GM18519 (cell line): ENCODE results near the gene COL23A1.
A peak's percentile ranks its signal among the peaks of the same experiment; 100 is the strongest.

Experiments used
- ATAC-seq: cut with Tn5 transposase; IDR thresholded peaks from one replicate; pipeline ENCODE4 v1.9.1; 2021; ENCODE audit warnings: mild to moderate bottlenecking, moderate library complexity; ENCODE audit not compliant: unreplicated experiment, low FRiP score

The COL23A1 gene

DNA sequence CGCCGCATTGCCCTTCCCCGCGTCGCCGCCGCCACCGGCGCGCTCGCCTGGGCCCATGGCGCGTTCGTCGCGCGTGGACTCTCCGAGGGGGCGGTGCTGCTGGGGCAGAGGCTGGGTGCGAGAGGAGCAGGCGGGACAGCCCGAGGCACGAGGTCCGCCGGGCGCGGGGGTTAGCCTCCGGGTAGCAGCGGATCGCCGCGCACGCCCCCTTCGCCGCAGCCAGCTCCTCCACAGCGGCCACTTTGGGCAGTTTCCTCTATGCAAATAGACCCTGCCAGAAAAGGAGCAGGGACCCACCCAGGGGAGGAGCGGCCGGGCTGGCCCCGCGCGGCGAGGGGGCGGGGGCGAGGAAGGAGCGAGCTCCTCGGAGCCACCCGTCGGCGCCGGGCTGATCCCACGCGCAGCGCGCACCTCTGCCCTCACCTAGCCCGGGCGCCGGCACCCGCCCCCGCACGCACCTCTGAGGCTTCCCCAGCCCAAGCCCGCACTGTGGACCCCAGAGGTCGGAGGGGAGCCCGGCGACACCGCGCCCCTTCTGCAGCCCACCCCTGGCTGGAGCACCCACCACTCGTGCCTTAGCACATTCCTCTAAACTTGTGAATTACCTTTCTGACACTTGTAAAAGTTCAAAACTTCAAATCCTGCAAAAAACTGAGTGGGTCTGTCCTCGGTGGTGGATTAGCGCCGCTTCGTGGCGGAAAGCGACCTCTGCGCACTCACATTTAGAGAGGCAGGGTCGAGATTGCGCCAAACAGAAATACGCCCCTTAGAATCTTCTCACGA is at the start of gene COL23A1:
COL23A1 (minus strand) TSS at position 253 of the 783 bp plus-strand sequence.
- ATAC-seq = peak; percentile 40

DNA sequence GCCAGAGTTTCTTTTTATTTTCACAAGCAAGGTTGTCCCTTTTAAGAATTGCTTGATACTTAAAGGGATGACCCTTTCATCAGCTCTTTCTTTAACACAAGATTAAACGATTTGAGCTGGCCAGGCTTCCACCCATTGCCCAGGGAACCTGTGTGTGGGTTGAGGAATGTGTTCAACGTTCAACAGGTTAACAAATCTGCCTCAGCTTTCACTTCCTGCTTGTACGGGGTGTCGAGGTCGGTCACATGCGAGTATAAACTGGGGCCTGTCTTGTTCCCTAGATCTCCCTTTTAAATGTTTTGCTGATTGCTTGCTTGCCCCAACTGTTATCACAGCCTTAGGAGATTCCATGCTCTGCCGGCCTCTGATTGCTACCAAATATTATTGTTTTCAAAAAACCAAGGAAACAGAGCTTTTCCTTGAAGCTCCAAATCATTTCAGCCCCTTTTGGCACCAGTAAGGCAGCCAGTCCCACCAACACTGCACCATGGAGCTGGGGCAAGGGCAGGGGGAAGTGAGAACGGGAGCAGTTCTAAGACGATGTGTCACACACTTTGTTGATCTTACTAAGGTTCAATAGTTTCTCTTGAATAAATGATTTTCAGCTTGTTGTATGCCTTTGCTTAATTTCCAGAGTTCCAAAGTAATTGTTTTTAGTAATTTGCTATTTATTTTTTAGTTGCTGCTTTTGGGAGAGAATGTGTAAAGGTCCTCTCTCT is 47.3 kb upstream of the COL23A1 start:
- ATAC-seq = no peak

- no peak for ATAC-seq
Observed at GRCh38 chr5:178632285-178632684, 42.1 kb upstream of the COL23A1 start.

DNA sequence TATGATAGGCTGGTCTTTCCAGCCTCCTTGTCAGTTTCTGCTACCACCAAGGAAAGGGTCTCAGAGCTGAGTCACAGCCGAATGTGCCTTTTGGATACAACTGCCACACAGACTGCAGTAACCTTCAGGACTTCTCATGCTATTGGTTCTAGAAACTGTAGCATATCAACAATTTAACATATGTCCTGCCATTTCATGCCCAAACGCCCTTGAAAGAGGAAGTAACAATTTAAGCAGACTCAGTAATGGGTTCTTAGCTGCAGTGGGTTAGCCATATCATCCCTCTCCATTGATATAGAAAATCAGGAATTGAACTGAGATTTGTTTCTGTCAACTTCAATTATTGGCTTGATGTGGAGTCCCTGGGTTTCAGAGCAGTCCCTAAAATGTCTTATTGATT is 40.8 kb upstream of the COL23A1 start:
- ATAC-seq = no peak

GRCh38 chr5:178630475-178630930 is 40.3 kb upstream of the COL23A1 start:
- ATAC-seq = no peak

DNA sequence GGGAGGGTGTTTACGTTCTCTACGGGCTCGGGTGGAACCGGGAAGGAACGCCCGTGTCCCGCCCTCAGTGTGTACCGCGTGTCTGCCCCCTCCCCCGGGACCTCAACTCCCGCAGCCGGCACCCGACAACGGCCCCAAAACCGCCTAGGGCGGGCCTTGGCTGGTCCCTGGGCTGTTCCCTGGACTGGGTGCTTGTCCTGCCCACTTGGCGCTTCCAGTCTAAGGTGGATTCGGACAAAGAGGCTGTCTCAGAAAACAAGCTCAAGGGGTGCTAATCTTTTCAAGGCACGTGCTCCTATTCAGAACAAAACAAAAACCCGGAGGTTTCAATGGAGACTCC is 37.0 kb upstream of the COL23A1 start:
- no peak for ATAC-seq

DNA sequence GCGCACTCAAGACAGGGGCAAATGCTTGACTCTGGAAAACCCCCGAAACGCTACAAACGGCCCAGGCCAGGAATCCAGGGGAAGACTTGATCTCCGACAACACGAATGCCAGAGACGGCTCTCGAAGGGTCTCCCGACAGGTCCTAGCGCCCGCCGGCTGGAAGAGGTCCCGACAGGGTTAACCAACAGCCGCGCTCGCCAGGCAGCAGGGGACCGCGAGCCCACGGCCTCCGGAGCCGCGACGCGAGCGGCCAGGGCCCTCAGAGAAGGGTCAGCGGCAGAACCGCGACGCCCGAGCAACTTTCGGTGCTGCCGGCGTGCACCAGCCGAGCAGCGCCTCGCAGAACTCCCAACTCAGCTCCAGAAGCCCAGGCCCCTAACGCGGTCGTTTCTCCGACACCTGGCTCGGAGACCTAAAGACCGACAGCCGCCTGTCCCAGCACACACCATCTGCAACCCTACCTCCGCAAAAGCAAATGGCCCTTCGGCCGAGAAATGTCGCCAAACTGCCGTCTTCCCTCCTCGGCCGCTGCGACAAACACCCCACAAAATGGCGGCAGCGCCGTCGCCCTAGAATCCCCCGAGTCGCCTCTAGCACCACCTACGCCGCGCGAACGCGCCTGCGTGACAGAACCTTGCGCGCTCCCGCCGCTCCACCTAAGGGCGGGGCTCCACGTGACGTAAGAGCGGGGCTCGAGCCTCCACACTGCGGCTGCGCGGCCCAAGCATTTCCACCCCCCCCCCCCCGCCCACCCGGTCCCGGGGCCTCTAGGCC is 36.5 kb upstream of the COL23A1 start, which contains the start of gene CLK4:
CLK4 (minus strand) TSS at position 567 of the 775 bp plus-strand sequence. CDS start 3,634 bp downstream, outside the sequence.
- peak; percentile 63 for ATAC-seq

DNA sequence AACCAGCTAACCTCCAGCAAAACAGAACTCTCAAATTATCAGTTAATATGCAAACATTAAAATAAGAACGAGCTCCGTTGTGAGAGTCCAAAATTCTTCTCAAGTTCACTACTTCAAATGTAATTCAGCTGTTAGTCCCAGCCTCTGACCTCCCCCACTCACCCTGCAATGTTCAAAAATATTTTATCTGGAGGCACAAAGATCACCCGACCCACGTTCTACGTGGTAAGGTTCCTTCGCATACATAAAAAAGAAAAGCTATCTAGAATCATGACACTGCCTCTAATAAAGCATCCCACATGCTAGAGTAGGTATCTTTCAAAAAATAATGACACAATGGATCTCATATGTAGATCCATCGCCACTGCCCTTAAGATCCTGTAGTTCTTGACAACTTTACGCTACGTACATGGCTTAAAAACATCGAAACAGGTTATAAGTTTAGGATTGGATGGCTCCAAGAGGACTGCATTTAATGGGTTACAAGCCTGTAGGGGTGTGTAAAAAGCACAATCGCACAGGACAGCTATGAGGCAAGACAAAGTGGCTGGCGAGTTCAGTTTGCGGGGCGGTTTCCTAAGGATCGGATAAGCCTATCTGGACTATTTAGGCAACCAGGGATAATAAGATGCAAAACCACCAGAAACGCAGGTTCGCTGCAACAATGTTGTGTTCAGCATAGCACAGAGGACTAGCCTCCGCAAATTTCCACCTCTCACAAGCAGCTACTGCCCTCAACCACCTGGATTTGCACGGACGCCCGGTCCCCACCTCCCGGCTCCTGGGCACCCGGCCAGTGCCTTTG is 35.7 kb upstream of the COL23A1 start:
- ATAC-seq = no peak

DNA sequence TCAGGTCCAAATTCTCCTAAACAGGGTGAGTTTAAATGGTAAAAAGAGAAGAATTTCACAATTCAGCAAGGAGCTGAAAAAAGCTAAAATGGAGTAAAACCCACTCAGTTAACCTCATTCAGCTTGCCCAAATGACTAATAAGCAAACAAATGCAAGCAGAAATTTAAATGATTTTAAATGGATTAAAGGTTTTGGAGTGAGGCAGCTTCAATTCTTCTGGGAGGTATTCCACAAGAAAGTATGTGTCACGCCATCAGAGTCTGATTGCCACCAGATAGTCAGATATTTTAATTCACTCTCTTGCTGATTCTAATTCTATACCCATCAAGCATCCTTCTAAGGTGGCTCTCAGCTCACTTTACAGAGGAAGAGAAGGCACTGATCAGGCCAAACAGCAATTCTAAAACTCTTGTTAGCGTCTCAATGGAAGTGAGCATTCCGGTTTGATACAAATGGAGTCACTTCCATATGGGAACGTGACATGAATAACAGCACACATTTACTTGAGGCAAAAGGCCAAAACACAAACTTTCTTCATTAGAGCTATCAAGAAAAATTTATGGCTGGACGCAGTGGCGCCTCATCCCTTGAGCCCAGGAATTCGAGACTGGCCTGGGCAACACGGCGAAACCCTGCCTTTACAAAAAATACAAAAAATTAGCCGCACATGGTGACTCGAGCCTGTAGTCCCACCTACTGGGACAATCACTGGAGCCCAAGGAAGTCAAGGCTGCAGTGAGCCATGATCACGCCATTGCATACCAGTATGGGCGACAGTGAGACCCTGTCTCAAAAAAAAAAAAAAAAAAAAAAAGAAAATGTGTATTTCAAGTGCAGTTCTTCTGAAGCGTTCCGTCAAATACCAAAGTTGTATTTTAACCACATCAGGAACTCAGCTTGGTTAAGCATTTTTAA is 34.7 kb upstream of the COL23A1 start:
- ATAC-seq = no peak

GRCh38 chr5:178622679-178623247 is 32.6 kb upstream of the COL23A1 start:
- no peak for ATAC-seq

- no peak for ATAC-seq
Observed at GRCh38 chr5:178619390-178619789, 29.2 kb upstream of the COL23A1 start.

- ATAC-seq = no peak
Observed at GRCh38 chr5:178612299-178612698, 22.1 kb upstream of the COL23A1 start.

DNA sequence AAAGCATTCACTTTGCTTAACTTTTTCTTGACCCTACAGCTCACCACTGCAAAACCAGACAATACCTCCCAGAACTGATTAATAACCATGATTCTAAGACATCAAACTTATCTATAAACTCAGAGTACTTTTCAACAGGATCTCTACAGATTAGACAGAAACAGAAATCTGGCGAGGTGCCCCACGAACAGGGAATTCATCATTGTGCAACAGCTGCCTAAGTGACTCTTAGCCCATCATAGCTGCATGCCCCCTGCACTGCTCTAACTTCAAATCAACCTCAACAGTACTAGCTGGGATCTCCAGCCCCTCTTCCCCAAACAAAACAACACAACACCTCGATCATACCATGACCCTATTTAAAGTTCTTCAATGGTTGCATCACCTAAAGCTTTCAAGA is 16.1 kb upstream of the COL23A1 start:
- ATAC-seq = no peak

GRCh38 chr5:178605788-178606187 is 15.6 kb upstream of the COL23A1 start:
- no peak for ATAC-seq

GRCh38 chr5:178602752-178603151 is 12.6 kb upstream of the COL23A1 start:
- no peak for ATAC-seq

DNA sequence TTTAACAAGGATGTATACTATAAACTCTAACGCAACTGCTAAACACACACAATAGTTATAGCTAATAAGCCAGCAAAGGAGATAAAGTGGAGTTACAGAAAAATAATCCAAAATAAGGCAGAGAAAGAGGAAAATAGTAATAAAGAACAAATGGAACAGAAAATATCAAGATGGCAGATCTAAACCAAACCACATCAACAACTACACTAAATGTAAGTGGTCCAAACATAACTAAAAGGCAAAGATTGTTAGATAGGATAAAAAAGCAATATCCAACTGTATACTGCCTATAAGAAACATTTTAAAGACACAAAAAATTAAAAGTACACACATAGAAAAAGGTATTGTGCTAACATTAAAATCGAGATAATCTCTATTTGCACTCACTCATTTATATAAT is 5.6 kb upstream of the COL23A1 start:
- ATAC-seq = no peak

GRCh38 chr5:178595150-178595549 is 5.0 kb upstream of the COL23A1 start:
- no peak for ATAC-seq

DNA sequence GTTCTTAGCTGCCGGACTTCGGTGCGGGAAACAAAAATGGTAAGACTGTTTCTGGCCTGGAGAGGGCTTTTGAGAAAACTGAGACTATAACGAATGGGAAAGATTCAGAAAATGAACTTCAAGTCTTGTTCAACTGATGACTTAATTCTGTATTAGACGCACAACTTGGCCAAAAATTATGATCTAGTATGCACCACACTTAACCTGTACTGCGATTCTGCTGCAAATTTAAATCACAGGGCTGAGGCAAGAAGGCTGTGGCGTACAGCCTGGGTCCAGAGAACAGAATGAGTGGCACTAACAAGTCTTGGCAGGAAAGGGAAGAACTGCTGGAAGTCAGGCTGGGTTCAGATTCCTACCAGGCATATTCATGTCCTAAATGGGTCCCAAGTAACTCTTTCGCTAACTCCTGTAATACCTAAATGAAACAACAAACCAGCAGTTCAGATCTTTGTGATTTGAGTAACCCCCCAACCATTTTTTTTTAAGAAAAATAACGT is 781 bp upstream of the COL23A1 start:
- ATAC-seq = no peak
